Endothelial cell of umbilical vein (primary cell): Measurements from ENCODE around the gene VAV2. TPM values are rescaled to one million over a fixed set of nuclear protein-coding genes. Genes with fewer than 3 reads are reported as not detected.

Experiments
- BruUV-seq: library from RNA; stranded (reverse); fragments of 400-500 nt; replicated peaks from 2 replicates; lab custom pipeline; 2021; lab: Mats Ljungman, UMichigan
- CTCF ChIA-PET: fragments of 300-600, 350-600 bp; sonication (Branson Sonifier 250); formaldehyde crosslinking; loops from one replicate; lab custom pipeline; 2021; ENCODE audit warnings: antibody characterized with exemption, inconsistent platforms; lab: Charles Lee
- POLR2A ChIA-PET: fragments of 300-600, 350-600 bp; sonication (Branson Sonifier 250); formaldehyde crosslinking; loops from one replicate; lab custom pipeline; 2021; ENCODE audit warnings: antibody characterized with exemption, inconsistent platforms; lab: Charles Lee
- DNase-seq: peaks from one replicate; pipeline ENCODE4 v3.0.0-alpha.2; 2011; ENCODE audit warnings: low read depth, low spot score
- FAIRE-seq: peaks from 2 replicates; lab custom pipeline; 2011; peaks lifted over from hg19 to GRCh38; lab: Jason Lieb, UNC
- H2AFZ ChIP-seq: 2 replicates; pipeline ENCODE4 v1.6.0; 2012; ENCODE audit warnings: low read depth, low read length, control low read depth, inconsistent platforms
- H3K27ac ChIP-seq: 2 replicates; pipeline ENCODE4 v1.5.1; 2011; ENCODE audit warnings: low read depth, mild to moderate bottlenecking, control low read depth, low read length, moderate library complexity; ENCODE audit not compliant: insufficient read depth
- H3K27me3 ChIP-seq, 2 experiments: 2 replicates each; pipeline versions ENCODE4 v1.6.0 to v1.6.1; 2011; ENCODE audit warnings: low read length in 2 of 2, mixed read lengths in 1 of 2; ENCODE audit not compliant: control insufficient read depth in 2 of 2, insufficient read depth in 2 of 2
- H3K36me3 ChIP-seq, 2 experiments: 2 replicates in 1 of 2; 3 replicates in 1 of 2; pipeline ENCODE4 v1.5.1; 2011; ENCODE audit warnings: low read length in 2 of 2, mild to moderate bottlenecking in 1 of 2, moderate library complexity in 1 of 2; ENCODE audit not compliant: control insufficient read depth in 2 of 2, insufficient read depth in 2 of 2; ENCODE audit errors: extremely low read depth in 1 of 2
- H3K4me1 ChIP-seq: 3 replicates; pipeline ENCODE4 v1.5.1; 2011; ENCODE audit warnings: mild to moderate bottlenecking, low read length; ENCODE audit not compliant: control insufficient read depth, insufficient read depth; ENCODE audit errors: extremely low read depth
- H3K4me2 ChIP-seq: 2 replicates; pipeline ENCODE4 v1.6.1; 2011; ENCODE audit warnings: low read length, control low read depth, mixed read lengths; ENCODE audit not compliant: insufficient read depth
- H3K4me3 ChIP-seq, 3 experiments: fragments of 200-600 bp in 1 of 3; sonication (generic), shearing (Covaris generic) in 1 of 3; replicated peaks in 1 of 3; 2 replicates each; pipeline ENCODE4 v1.5.1; 2011 to 2016; ENCODE audit warnings: control low read depth in 3 of 3, low read length in 3 of 3, mild to moderate bottlenecking in 2 of 3, inconsistent platforms in 1 of 3, low read depth in 1 of 3, moderate library complexity in 1 of 3; ENCODE audit not compliant: insufficient read depth in 1 of 3
- H3K79me2 ChIP-seq: 2 replicates; pipeline ENCODE4 v1.6.0; 2012; ENCODE audit warnings: low read length, inconsistent platforms; ENCODE audit not compliant: control insufficient read depth, insufficient read depth
- H3K9ac ChIP-seq: replicated peaks from 2 replicates; pipeline ENCODE3; 2011; ENCODE audit warnings: low read length, control low read depth; ENCODE audit not compliant: insufficient read depth; ENCODE audit errors: extremely low read depth
- H3K9me1 ChIP-seq: replicated peaks from 3 replicates; pipeline ENCODE4 v1.6.0; 2011; ENCODE audit warnings: mild to moderate bottlenecking, low read length; ENCODE audit not compliant: control insufficient read depth, insufficient read depth; ENCODE audit errors: extremely low read depth
- H3K9me3 ChIP-seq: replicated peaks from 2 replicates; pipeline ENCODE4 v1.5.1; 2012; ENCODE audit warnings: low read length, inconsistent platforms; ENCODE audit not compliant: control insufficient read depth, insufficient read depth
- H4K20me1 ChIP-seq: replicated peaks from 2 replicates; pipeline ENCODE3; 2011; ENCODE audit warnings: mild to moderate bottlenecking, low read length; ENCODE audit not compliant: control insufficient read depth, insufficient read depth; ENCODE audit errors: extremely low read depth
- CTCF ChIP-seq, 2 donors: IDR thresholded peaks; 1 replicate in 1 of 2; 2 replicates in 1 of 2; pipeline ENCODE4 v1.5.1; 2011; ENCODE audit warnings: low read length in 2 of 2, mild to moderate bottlenecking in 2 of 2, moderate library complexity in 2 of 2, control low read depth in 1 of 2, inconsistent platforms in 1 of 2, low read depth in 1 of 2; ENCODE audit not compliant: insufficient read depth in 1 of 2; ENCODE audit errors: extremely low read depth in 1 of 2
- EZH2 ChIP-seq: IDR thresholded peaks from 2 replicates; pipeline ENCODE4 v1.6.1; 2012; ENCODE audit warnings: borderline replicate concordance, low read depth, mild to moderate bottlenecking, moderate library complexity, low read length, inconsistent platforms; ENCODE audit not compliant: severe bottlenecking
- FOS ChIP-seq: IDR thresholded peaks from 2 replicates; pipeline ENCODE4 v1.6.1; 2011; ENCODE audit warnings: mild to moderate bottlenecking, low read length, moderate library complexity, borderline replicate concordance; ENCODE audit not compliant: insufficient read depth
- GATA2 ChIP-seq: IDR thresholded peaks from 2 replicates; pipeline ENCODE4 v1.7.0; 2011; ENCODE audit warnings: low read depth, mild to moderate bottlenecking, moderate library complexity, mixed read lengths, low read length; ENCODE audit not compliant: insufficient read length, insufficient read depth
- JUN ChIP-seq: IDR thresholded peaks from 2 replicates; pipeline ENCODE4 v1.6.1; 2011; ENCODE audit warnings: borderline replicate concordance, low read depth; ENCODE audit not compliant: insufficient read length, insufficient read depth
- MAX ChIP-seq: IDR thresholded peaks from 2 replicates; pipeline ENCODE4 v1.6.1; 2011; ENCODE audit not compliant: insufficient read depth, insufficient read length
- MYC ChIP-seq: IDR thresholded peaks from one replicate; pipeline ENCODE4 v1.6.1; 2011; ENCODE audit warnings: mild to moderate bottlenecking, low read depth, low read length
- POLR2A ChIP-seq: IDR thresholded peaks from 2 replicates; pipeline ENCODE4 v1.6.1; 2012; ENCODE audit warnings: low read depth, mild to moderate bottlenecking, control low read depth, low read length
- POLR2AphosphoS5 ChIP-seq: IDR thresholded peaks from 2 replicates; pipeline ENCODE4 v1.6.1; 2012; ENCODE audit warnings: low read depth, mild to moderate bottlenecking, control low read depth, low read length, moderate library complexity; ENCODE audit not compliant: insufficient read depth
- dilution Hi-C: fragments of 300-500 bp; cut with MboI; formaldehyde crosslinking; loops from one replicate; pipeline ENCODE4 v1.15.0; 2019; ENCODE audit warnings: low sequenced_read_pairs; ENCODE audit not compliant: extremely low pct_ligation_motif_present
- intact Hi-C: fragments of 100-400 bp; cut with micrococcal nuclease; formaldehyde crosslinking; loops from one replicate; pipeline ENCODE4 v1.10.0; 2022
- polyA plus RNA-seq, 4 experiments: library from polyadenylated mRNA; depleted of rRNA in 3 of 4; stranded (reverse) in 3 of 4; unstranded in 1 of 4; fragments of >200 nt; gene quantifications; 2 replicates each; pipeline versions ENCODE4 v1.2.1 to v1.2.3, GENCODE V29; 2011 to 2012; ENCODE audit warnings: missing spikeins in 1 of 4
- total RNA-seq: library from RNA; stranded (reverse); gene quantifications from 2 replicates; pipeline ENCODE4 v1.2.3, GENCODE V29; 2021

VAV2 gene
- total and polyA plus RNA-seq, 2 donors (not counting 3 experiments of a cell fraction or from before 2014, with no cell fraction given), result 10.6 to 30.6 TPM

- Histone ChIP-seq H3K9me3 (no peaks in the 10 kb centered on the region), H3K9ac (no peak overlapping the region), H4K20me1 (no peaks in the 10 kb centered on the region), H3K36me3 (peaks cover 0 to 1% of the 10 kb centered on the region in 2 experiments), H3K4me2 (no peak overlapping the region), H3K27me3 (no peaks in the 10 kb centered on the region), H3K4me1 (no peaks in the 10 kb centered on the region), H2AFZ (no peak overlapping the region), H3K9me1 (no peaks in the 10 kb centered on the region), H3K4me3 (no peak overlapping the region), H3K79me2 (no peaks in the 10 kb centered on the region), H3K27ac (no peak overlapping the region)
- intact Hi-C loops, result no loop called here
- no peak for FAIRE-seq
- dilution Hi-C loops, result no loop called here
- POLR2A ChIA-PET, result interaction anchor here (0.6 kb wide), 1 partner anchor 20 kb away, joined by 3 read pairs; no protein-coding TSS in a partner anchor
- TF ChIP-seq JUN (no peak), POLR2A (no peak), CTCF (IDR thresholded peaks at IDR 0.05; ENCODE audit: extremely low read depth in 1 of 2, insufficient read depth in 1 of 2, low read depth in 1 of 2, low read length in 2 of 2) (no peak), FOS (no peak), MAX (no peak), MYC (no peak), GATA2 (no peak), POLR2AphosphoS5 (no peak), EZH2 (no peak)
- no TSS peak for BruUV-seq
- DNase-seq, result no peak
- CTCF ChIA-PET, result interaction anchor here (1.0 kb wide), 2 partner anchors 16 to 235 kb away, joined by 3 to 4 read pairs; no protein-coding TSS in a partner anchor
These were observed 232.8 kb downstream of the VAV2 start for GRCh38 chr9:133759146-133759900.
